ENCODE measurements around the gene BTNL2.

Gene BTNL2

GRCh38 chr6:32406197-32406596 is 784 bp downstream of the BTNL2 start:
- Histone ChIP-seq H2AK5ac (ENCODE audit: low read depth, low read length) (no peak overlapping the region), H2BK12ac (ENCODE audit: low read length) (no peak overlapping the region), H3K4ac (ENCODE audit: low read length) (no peak overlapping the region), H3K36me3 (replicated peaks in 1 of 2; ENCODE audit: control insufficient read depth in 2 of 2, insufficient read depth in 2 of 2, low read length in 2 of 2) (no peaks in the 10 kb centered on the region), H4K8ac (ENCODE audit: low read depth, low read length) (no peak overlapping the region), H3K79me1 (ENCODE audit: low read depth, low read length) (no peaks in the 10 kb centered on the region), H3K4me3 (ENCODE audit: low read length in 2 of 2) (no peak overlapping the region), H2BK15ac (ENCODE audit: low read length) (no peak overlapping the region), H2AFZ (ENCODE audit: low read length) (no peak overlapping the region), H3K18ac (ENCODE audit: low read length) (peak overlapping the region; percentile 39), H2BK120ac (ENCODE audit: low read depth, low read length) (no peak overlapping the region), H3K9me3 (replicated peaks in 1 of 2; ENCODE audit: control insufficient read depth in 2 of 2, insufficient read depth in 1 of 2, low read depth in 1 of 2, low read length in 2 of 2) (no peaks in the 10 kb centered on the region), H3K14ac (ENCODE audit: low read length) (peak overlapping the region; percentile 97), H4K91ac (ENCODE audit: low read depth, low read length, poor library complexity) (no peak overlapping the region), H2BK5ac (ENCODE audit: low read length) (no peak overlapping the region), H3K27ac (replicated peaks; ENCODE audit: low read length) (no peak overlapping the region), H3K23ac (ENCODE audit: low read depth, low read length, poor library complexity) (no peak overlapping the region), H3K27me3 (ENCODE audit: control insufficient read depth in 3 of 3, insufficient read depth in 3 of 3, low read depth in 1 of 3, low read length in 3 of 3) (peaks cover 0 to 6% (median 0%) of the 10 kb centered on the region in 3 experiments), H3K9ac (ENCODE audit: low read depth, low read length, poor library complexity) (no peak overlapping the region), H3K4me1 (ENCODE audit: control insufficient read depth in 2 of 2, insufficient read depth in 1 of 2, low read depth in 1 of 2, low read length in 2 of 2) (peaks cover 0 to 3% of the 10 kb centered on the region in 2 donors), H3K4me2 (ENCODE audit: insufficient read depth, low read length, poor library complexity, severe bottlenecking) (no peak overlapping the region)
- WGBS, 2 donors (ENCODE audit: extremely low coverage in 2 of 2, insufficient read length in 2 of 2, insufficient replicate concordance in 1 of 2), result no CpG with 5 or more reads among the region's 9 CpGs
- no peak for DNase-seq (ENCODE audit: low spot score)

DNA sequence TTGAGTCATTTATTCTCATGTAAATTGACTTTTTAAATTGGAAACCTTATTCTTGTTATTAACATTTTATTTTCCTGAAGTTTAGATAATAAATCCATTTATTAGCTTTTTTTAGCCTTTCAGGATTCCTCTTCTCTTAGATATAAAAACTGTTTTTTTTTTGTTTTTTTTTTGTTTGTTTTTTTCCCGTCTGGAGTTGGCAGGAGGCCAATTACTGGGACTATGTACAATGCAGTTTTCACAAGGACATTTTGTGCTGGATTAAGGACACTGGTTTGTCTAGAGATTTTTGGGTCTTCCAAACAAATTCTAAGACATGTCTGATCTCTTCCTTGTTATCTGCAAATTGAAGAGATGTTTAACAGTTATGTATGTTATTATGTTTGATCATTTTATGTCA is 1.3 kb downstream of the BTNL2 start:
- Histone ChIP-seq H2BK15ac (ENCODE audit: low read length) (no peak overlapping the region), H3K23ac (ENCODE audit: low read depth, low read length, poor library complexity) (no peak overlapping the region), H2AK5ac (ENCODE audit: low read depth, low read length) (no peak overlapping the region), H3K4ac (ENCODE audit: low read length) (no peak overlapping the region), H2BK12ac (ENCODE audit: low read length) (no peak overlapping the region), H3K9me3 (replicated peaks in 1 of 2; ENCODE audit: control insufficient read depth in 2 of 2, insufficient read depth in 1 of 2, low read depth in 1 of 2, low read length in 2 of 2) (no peaks in the 10 kb centered on the region), H3K79me1 (ENCODE audit: low read depth, low read length) (no peaks in the 10 kb centered on the region), H3K27me3 (ENCODE audit: control insufficient read depth in 3 of 3, insufficient read depth in 3 of 3, low read depth in 1 of 3, low read length in 3 of 3) (peaks cover 0 to 6% (median 0%) of the 10 kb centered on the region in 3 experiments), H3K9ac (ENCODE audit: low read depth, low read length, poor library complexity) (no peak overlapping the region), H4K91ac (ENCODE audit: low read depth, low read length, poor library complexity) (no peak overlapping the region), H3K14ac (ENCODE audit: low read length) (no peak overlapping the region), H3K18ac (ENCODE audit: low read length) (no peak overlapping the region), H3K4me2 (ENCODE audit: insufficient read depth, low read length, poor library complexity, severe bottlenecking) (no peak overlapping the region), H3K4me3 (ENCODE audit: low read length in 2 of 2) (no peak overlapping the region), H3K27ac (replicated peaks; ENCODE audit: low read length) (no peak overlapping the region), H2AFZ (ENCODE audit: low read length) (no peak overlapping the region), H2BK120ac (ENCODE audit: low read depth, low read length) (no peak overlapping the region), H2BK5ac (ENCODE audit: low read length) (no peak overlapping the region), H3K4me1 (ENCODE audit: control insufficient read depth in 2 of 2, insufficient read depth in 1 of 2, low read depth in 1 of 2, low read length in 2 of 2) (peaks cover 0 to 3% of the 10 kb centered on the region in 2 donors), H4K8ac (ENCODE audit: low read depth, low read length) (no peak overlapping the region), H3K36me3 (replicated peaks in 1 of 2; ENCODE audit: control insufficient read depth in 2 of 2, insufficient read depth in 2 of 2, low read length in 2 of 2) (no peaks in the 10 kb centered on the region)
- DNase-seq (ENCODE audit: low spot score), result no peak
- no CpG with 5 or more reads among the region's 1 CpG for WGBS, 2 donors (ENCODE audit: extremely low coverage in 2 of 2, insufficient read length in 2 of 2, insufficient replicate concordance in 1 of 2)

DNA sequence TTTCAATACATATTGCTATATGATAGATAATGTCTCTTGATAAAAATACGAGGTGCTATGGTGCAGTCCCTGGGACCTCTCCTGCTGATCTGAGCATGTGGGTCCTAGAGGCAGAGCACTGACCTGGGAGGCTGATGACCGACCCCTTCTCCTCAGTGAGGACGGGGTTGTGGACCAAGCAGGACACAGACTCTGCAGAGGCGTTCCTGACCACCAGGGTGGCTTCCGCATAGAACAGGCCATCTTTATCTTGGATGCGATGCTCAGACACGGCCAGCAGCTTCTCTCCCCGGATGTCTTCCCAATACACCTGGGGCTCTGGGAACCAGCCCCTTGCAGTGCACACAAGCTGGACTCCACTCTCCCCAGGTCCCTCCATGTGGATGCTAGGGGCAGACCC is 4.2 kb downstream of the BTNL2 start:
- Histone ChIP-seq H2BK12ac (ENCODE audit: low read length) (no peak overlapping the region), H2AFZ (ENCODE audit: low read length) (no peak overlapping the region), H4K91ac (ENCODE audit: low read depth, low read length, poor library complexity) (no peak overlapping the region), H3K18ac (ENCODE audit: low read length) (no peak overlapping the region), H3K4me3 (ENCODE audit: low read length in 2 of 2) (no peak overlapping the region), H3K9ac (ENCODE audit: low read depth, low read length, poor library complexity) (no peak overlapping the region), H3K36me3 (replicated peaks in 1 of 2; ENCODE audit: control insufficient read depth in 2 of 2, insufficient read depth in 2 of 2, low read length in 2 of 2) (no peaks in the 10 kb centered on the region), H3K4ac (ENCODE audit: low read length) (no peak overlapping the region), H3K4me2 (ENCODE audit: insufficient read depth, low read length, poor library complexity, severe bottlenecking) (no peak overlapping the region), H2BK120ac (ENCODE audit: low read depth, low read length) (no peak overlapping the region), H3K23ac (ENCODE audit: low read depth, low read length, poor library complexity) (peak overlapping the region; percentile 34), H4K8ac (ENCODE audit: low read depth, low read length) (no peak overlapping the region), H2BK15ac (ENCODE audit: low read length) (no peak overlapping the region), H2BK5ac (ENCODE audit: low read length) (no peak overlapping the region), H3K27me3 (ENCODE audit: control insufficient read depth in 3 of 3, insufficient read depth in 3 of 3, low read depth in 1 of 3, low read length in 3 of 3) (peaks cover 0 to 6% (median 0%) of the 10 kb centered on the region in 3 experiments), H3K9me3 (replicated peaks in 1 of 2; ENCODE audit: control insufficient read depth in 2 of 2, insufficient read depth in 1 of 2, low read depth in 1 of 2, low read length in 2 of 2) (peaks cover 0 to 2% of the 10 kb centered on the region in 2 donors), H2AK5ac (ENCODE audit: low read depth, low read length) (no peak overlapping the region), H3K14ac (ENCODE audit: low read length) (no peak overlapping the region), H3K4me1 (ENCODE audit: control insufficient read depth in 2 of 2, insufficient read depth in 1 of 2, low read depth in 1 of 2, low read length in 2 of 2) (peaks cover 0 to 3% of the 10 kb centered on the region in 2 donors), H3K27ac (replicated peaks; ENCODE audit: low read length) (no peak overlapping the region), H3K79me1 (ENCODE audit: low read depth, low read length) (no peaks in the 10 kb centered on the region)
- DNase-seq (ENCODE audit: low spot score), result no peak
- no CpG with 5 or more reads among the region's 8 CpGs for WGBS, 2 donors (ENCODE audit: extremely low coverage in 2 of 2, insufficient read length in 2 of 2, insufficient replicate concordance in 1 of 2)

DNA sequence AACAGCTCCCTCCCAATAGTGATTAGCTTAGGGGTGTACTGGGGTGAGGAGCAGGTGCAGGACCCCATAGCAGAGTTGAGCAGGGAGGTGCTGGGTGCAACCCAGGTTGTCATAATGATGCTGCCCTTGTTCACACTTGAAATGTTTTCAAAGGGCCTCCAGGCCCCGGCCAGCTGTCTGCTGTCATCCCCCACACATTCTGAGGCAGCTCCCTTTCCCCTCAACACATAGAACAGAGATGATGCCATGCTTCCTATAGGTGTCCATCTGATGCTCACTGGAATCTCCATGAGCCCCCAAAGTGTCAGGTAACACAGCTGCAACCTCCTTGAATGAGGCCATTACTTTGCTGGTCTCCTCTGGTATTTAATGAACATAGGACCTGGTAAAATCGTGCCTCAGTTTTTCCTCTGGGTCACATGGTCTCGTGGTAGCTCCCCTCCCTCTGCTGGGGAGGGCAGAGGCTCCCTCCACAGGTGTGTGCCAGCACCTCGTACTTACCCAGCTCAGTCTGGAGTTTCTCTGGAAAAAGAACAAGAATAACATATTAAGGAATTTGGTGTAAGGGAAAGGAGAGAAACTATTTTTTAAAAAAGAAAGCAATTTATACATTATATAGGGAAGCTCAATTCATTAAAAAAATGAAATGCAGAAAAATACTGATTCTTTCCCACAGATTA is 5.6 kb downstream of the BTNL2 start:
- no peak overlapping the region for H2AFZ ChIP-seq (ENCODE audit: low read length)
- H3K4me1 ChIP-seq (ENCODE audit: control insufficient read depth in 2 of 2, insufficient read depth in 1 of 2, low read depth in 1 of 2, low read length in 2 of 2), result no peaks in the 10 kb centered on the region
- no peak overlapping the region for H4K91ac ChIP-seq (ENCODE audit: low read depth, low read length, poor library complexity)
- H2BK15ac ChIP-seq (ENCODE audit: low read length), result no peak overlapping the region
- no peak for DNase-seq (ENCODE audit: low spot score)
- H3K4me2 ChIP-seq (ENCODE audit: insufficient read depth, low read length, poor library complexity, severe bottlenecking), result no peak overlapping the region
- no peaks in the 10 kb centered on the region for H3K27me3 ChIP-seq (ENCODE audit: control insufficient read depth in 3 of 3, insufficient read depth in 3 of 3, low read depth in 1 of 3, low read length in 3 of 3)
- no peak overlapping the region for H2BK5ac ChIP-seq (ENCODE audit: low read length)
- H3K18ac ChIP-seq (ENCODE audit: low read length), result no peak overlapping the region
- WGBS, 2 donors (ENCODE audit: extremely low coverage in 2 of 2, insufficient read length in 2 of 2, insufficient replicate concordance in 1 of 2), result no CpG with 5 or more reads among the region's 4 CpGs
- peaks cover 0 to 2% of the 10 kb centered on the region in 2 donors for H3K9me3 ChIP-seq (replicated peaks in 1 of 2; ENCODE audit: control insufficient read depth in 2 of 2, insufficient read depth in 1 of 2, low read depth in 1 of 2, low read length in 2 of 2)
- H2AK5ac ChIP-seq (ENCODE audit: low read depth, low read length), result no peak overlapping the region
- H2BK120ac ChIP-seq (ENCODE audit: low read depth, low read length), result no peak overlapping the region
- H2BK12ac ChIP-seq (ENCODE audit: low read length), result no peak overlapping the region
- H3K27ac ChIP-seq (replicated peaks; ENCODE audit: low read length), result no peak overlapping the region
- H4K8ac ChIP-seq (ENCODE audit: low read depth, low read length), result no peak overlapping the region
- H3K9ac ChIP-seq (ENCODE audit: low read depth, low read length, poor library complexity), result no peak overlapping the region
- no peak overlapping the region for H3K23ac ChIP-seq (ENCODE audit: low read depth, low read length, poor library complexity)
- no peak overlapping the region for H3K4me3 ChIP-seq (ENCODE audit: low read length in 2 of 2)
- H3K14ac ChIP-seq (ENCODE audit: low read length), result no peak overlapping the region
- H3K79me1 ChIP-seq (ENCODE audit: low read depth, low read length), result no peaks in the 10 kb centered on the region
- no peak overlapping the region for H3K4ac ChIP-seq (ENCODE audit: low read length)
- no peaks in the 10 kb centered on the region for H3K36me3 ChIP-seq (replicated peaks in 1 of 2; ENCODE audit: control insufficient read depth in 2 of 2, insufficient read depth in 2 of 2, low read length in 2 of 2)
